Measurements from ENCODE around the gene EEF1B2.
"Not testable (repeated sequence)": the region's sequence is repeated elsewhere in the genome, so short reads cannot be mapped to it uniquely, and the experiment has no call there.

Gene EEF1B2

DNA sequence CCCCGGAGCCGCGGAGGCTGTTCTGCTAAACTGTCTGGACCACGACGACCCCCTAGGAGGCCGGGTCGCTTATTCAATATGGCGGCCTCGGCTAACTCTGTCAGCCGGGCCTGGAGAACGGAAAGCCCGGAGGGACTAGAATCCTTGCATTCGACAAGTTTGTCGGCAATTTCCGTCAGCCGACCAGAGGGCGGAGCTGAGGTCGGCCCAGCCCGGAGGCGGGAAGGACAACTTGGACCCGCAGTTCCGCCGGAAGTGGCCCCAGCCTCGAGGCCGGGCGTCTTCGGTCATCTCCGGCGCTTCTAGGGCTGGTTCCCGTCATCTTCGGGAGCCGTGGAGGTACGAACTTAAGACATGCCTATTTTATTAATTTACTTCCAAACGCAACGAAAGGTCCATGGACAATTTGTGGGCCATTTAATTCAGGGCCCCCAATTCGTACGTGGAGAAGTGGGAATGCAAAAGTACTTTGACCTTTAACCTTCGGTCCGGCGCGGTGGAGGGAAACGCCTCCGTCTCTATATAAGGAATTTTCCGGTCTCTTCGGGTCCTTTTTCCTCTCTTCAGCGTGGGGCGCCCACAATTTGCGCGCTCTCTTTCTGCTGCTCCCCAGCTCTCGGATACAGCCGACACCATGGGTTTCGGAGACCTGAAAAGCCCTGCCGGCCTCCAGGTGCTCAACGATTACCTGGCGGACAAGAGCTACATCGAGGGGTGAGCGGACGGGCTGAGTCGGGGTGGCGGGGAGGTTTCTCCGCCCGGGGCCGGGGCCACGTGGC, at the start of gene EEF1B2, which contains the start of gene NDUFS1:
TSS of gene EEF1B2 (plus strand) at position 550 of the 779 bp plus-strand sequence. CDS start at position 635, 85 bp downstream.
TSS of gene NDUFS1 (minus strand) at position 99 of the 779 bp plus-strand sequence. CDS start 5,766 bp downstream, outside the sequence.
- DNase-seq: peak; percentile 45

DNA sequence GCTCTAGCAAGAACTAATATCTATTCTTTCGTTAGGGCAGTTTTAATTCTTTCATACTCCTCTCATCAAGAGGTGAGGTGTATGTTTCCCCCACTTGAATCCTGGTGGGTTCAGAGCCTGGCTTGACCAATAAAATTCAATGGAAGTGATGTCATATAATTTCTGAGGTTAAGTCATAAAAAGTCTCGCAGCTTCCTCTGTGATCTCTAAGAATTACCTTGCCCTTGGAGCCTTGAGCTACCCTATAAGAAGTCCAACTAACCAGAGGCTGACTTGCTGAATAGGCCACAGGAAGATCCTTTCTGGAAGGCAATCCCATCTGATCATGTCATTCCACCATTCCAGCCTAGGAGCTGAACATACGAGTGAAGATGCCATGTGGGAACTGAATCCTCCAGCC, 47.6 kb upstream of the EEF1B2 start:
- no peak for DNase-seq

DNA sequence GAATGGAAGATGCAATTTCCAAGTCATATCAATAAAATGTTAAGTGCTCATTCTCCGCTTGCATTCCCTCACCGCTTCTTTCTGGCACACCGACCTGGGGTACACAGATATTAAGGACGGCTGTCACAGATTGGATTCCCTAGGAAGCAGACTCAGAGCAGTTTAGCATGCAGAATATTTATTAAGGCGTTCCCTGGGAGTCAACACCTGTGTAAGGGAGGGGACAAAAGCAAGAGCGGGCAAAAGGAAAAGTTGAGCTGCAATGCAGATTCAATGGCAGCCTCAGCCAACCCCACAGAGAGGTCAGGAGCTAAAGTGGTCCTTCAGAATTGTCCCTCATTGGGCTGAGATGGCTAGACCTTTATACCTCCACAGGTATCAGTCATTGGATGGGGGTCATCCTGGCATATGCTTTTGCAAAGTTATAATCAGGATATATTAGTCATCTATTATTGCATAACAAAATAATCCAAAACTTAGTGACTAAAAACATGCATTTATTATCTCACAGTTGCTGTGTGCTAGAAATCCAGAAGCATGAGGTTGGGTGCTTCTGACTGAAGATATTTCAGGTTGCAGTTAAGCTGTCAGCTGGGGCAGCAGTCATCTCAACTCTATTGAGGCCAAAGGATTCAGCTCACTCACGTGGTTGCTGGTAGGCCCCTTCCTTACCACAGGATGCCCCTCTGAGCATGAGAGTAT, 46.7 kb upstream of the EEF1B2 start:
- no peak for DNase-seq

DNA sequence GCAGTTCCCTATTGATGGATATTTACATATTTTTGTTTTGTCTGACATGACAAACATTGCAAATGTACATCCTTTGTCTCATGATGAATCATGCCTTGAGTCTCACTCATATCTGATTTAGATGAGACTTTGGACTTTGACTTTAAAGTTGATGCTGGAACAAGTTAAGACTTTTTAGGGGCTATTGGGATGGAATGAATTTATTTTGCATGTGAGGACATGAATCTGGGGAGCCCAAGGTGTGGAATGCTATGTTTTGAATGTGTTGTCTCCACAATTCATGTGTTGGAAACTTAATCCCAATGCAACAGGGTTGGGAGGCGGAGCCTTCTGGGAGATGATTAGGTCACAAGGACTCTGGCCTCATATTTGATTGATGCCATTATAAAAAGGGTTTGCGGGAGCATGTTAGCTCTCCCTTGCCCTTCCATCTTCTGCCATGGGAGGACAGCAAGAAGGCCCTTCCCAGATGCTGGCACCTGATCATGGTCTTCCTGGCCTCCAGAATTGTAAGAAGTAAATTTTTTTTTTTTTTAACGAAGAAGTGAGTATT, 44.6 kb upstream of the EEF1B2 start:
- DNase-seq: no peak

DNA sequence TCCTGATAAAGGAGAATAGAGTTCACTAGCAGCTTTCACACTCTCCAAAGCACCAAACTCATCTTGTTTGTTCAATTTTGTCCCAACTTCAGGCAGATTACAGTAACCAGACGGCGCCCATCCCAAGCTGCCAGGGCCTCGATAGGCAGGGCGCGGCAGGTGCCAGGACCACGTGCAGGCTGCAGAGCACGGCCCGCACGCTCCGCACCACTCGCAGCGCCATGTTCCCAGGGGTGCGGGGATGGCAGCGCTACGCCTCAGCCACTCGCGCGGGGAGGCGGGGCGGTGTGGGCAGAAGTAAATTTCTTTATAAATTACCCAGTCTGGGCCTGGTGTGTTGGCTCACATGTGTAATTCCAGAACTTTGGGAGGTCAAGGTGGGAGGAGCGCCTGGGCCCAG, 43.4 kb upstream of the EEF1B2 start:
- no peak for DNase-seq

DNA sequence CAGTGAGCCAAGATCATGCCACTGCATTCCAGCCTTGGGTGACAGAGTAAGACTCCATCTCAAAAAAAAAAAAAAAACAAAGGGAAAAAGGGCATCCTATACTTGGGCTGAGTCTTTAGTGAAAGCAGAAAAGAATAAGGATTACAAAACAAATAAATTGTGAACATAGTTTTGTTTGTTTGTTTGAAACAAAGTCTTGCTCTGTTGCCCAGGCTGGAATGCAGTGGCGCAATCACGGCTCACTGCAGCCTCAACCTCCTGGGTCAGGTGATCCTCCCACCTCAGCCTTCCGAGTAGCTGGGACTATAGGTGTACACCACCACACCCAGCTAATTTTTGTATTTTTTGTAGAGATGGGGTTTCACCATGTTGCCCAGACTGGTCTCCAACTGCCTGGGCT, 37.1 kb upstream of the EEF1B2 start:
- not testable (repeated sequence) for DNase-seq

DNA sequence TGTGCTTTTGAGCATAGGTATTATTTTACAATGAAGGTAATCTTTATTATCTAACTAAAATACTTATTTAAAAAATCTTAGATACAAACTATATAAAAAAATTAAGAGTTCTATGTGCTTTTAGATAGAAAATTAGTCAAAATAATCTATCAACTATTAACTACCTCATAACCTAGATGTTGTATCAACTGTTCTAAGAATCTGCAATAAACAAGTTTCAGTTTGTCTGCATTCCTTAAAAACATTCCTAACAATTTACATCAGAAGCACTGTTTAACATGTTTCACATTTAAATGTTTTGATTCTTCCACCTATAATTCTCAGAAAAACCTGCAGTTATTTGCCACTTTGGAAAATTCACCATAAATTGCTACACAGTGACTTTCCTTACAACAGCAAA, 33.8 kb upstream of the EEF1B2 start:
- DNase-seq: no peak

DNA sequence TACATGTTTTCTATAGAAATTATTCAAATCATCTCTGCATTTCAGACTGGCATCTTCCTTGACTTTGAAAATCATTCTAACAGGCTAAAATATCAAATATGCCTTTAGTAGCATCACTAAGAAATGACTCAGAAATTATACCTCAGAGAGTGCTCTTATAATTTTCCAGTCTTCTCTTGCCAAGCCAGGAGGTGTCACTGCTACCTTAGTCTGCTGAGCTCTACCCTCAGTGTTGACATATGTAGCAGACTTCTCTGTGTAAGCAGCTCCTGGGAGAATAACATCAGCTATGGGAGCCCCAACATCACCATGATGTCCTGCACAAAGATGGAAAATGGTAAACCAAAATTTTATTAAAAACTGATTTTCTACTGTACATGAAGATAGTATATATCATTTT, 32.0 kb upstream of the EEF1B2 start:
- DNase-seq: no peak

DNA sequence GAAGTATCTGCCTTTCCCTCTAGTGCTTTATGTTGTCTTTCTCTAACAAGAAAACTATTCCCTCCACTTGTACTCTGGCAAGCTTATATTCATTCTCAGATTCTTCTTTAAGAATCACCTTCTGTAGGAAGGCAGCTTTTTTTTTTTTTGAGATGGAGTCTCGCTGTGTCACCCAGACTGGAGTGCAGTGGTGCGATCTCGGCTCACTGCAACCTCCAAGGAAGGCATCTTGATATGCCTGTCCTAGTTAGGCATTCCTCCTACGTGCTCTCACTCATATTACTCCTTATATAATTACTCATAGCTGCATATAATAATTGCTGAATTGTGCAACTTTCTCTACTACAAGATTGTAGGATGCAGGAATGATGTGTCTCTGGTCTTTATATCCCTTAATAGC, 16.2 kb upstream of the EEF1B2 start:
- no peak for DNase-seq

DNA sequence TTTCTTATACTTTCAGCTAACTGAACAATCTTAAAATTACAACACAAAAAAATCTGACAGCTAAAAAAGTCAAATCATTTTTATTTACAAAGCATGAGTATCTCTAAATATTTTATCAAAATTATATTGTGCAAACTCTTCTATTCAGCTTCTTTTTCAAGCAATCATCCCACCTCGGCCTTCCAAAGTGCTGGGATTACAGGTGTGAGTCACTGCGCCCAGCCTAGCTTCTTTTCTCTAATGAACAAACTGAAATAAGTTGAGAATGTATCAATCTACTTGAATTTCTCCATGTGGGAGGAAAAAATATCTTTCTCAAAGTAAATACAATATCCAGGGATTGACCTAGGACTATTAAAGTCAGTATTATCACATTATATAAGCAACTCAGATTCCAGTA, 15.3 kb upstream of the EEF1B2 start:
- no peak for DNase-seq

DNA sequence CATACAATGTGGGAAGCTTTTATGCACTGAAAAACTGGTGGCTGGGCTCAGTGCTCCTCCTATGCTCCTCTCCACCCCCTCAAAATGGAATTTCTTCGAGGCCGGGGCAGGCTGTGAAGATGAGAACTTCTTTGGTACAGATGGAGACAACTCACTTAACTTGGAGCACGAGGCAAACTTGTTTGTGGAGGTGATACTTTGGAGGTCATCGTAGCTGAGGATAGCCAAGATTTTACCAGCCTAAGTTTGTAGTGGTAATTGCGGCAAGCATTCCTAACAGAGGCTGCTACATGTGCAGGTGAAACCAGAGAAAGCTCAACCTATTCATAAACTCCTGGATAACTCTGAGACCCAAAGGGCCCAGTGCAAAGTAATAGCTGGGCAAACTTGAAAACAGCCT, 14.0 kb upstream of the EEF1B2 start:
- DNase-seq: no peak

DNA sequence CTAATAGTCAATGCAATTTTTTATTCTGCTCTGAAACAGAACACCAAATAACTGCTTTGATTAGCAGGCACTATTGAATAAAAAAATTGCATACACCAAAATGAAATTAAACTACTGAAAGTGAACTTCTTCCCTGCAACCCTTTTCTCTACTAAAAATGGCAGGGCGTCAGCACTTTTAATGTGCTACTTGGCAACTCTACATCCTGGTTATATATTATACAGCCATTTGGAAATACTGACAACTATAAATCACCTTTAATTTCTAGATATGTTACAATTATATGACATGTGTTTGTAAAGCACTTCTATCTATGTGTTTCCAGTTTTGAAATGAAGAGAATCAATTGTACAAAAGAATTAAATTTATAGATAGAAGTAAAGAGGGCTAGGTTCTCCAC, 10.4 kb upstream of the EEF1B2 start:
- no peak for DNase-seq

DNA sequence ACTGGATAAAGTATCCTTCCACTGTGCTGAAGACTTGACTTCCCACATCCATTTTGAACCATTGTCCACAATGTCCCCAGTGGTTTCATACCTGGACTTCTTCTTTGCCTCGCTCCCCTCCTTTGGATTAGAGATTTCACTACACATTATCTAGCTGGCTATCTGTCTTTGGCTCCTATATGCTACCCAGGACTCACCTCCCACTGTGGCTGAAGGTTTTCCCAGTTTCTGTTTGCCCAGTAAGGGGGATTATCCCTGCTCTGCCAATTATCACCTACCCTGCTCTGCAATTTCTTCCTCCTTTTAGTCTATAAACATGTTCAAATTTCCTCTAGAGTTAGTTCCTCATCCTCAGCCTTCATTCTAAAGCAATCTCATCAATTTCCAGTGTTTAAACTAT, 9.5 kb upstream of the EEF1B2 start:
- DNase-seq: no peak

DNA sequence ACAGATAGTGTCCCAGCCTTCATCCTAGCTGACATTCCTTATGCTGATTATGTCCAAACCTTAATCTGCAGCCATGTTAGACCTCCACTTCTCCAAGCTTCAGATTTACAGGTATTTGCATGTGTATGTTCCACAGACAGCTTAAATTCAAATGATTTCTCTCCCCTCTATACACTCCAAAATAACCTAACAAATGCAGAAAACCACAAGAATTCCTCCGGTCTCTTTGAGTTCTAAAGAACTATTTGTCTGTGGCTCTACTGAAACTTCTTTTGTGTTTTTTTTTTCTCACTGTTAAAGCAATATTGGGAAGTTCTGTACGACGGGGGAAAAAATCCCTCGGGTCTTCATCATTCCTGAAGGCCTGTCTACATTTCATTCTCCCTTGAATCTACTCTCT, 9.1 kb upstream of the EEF1B2 start:
- no peak for DNase-seq

DNA sequence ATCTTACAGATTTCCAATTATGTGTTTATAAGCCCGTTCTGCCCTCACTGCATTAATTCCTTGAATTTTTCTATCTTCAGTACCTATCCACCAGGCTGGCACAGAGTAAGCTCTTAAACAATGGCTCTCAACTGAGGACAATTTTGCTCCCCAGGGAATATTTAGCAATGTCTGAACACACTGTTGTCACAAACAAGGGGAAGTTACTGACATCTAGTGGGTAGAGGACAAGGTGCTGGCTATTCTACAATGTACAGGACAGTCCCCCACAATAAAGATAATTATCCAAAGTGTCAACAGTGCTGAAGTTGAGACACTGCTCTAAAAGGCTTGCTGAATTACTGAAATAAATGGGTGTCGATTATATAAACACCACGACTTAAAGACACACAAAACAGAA, 5.5 kb upstream of the EEF1B2 start:
- DNase-seq: no peak

DNA sequence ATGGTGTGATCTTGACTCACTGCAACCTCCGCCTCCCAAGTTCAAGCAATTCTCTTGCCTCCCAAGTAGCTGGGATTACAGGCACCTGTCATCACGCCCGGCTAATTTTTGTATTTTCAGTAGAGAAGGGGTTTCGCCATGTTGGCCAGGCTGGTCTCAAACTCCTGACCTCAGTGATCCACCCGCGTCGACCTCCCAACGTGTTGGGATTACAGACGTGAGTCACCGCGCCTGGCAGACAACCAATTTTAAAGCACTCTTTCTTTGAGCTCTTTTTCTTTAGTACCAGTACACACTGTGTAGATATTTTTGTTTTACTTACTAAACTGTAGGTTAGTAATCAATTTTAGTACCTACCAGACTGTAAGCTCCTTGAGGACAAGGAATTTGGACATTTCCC, 2.7 kb upstream of the EEF1B2 start:
- DNase-seq: not testable (repeated sequence)

DNA sequence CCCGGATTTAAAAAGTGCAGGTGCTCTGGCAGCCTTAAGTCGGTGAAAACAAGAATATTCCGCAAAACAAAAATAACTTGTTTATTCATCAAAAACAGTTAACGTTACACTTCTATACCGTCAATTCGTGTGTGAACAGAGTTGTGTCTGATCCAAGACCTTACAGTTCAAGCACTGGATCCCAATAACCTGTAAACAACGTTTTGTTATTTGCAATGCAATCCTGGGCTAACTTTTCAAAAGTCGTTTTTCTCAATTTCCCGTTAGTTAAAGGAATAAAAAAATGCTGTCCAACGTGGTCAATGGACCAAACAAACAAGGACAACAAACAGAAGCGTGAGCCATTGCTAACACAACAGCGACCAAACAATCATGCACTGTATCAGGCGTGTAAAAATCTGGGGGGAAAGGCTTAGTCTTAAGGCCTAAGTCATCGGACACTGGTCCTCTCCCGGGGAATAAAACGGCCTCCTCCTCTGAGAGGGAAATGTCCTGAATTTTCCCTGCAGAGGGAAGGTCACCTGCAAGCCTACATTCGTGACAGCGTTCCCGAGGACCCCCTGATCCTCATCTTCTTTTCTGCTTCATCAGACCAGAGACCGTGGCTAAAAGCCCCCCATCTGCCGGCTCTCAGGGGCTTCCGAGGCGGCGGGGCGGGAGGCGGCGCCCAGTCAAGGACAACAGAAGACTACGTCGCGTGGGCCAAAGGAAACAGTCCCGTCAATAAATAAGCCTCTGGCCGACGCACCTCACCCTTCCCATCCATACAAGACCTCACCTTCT, 941 bp upstream of the EEF1B2 start:
- DNase-seq: no peak

DNA sequence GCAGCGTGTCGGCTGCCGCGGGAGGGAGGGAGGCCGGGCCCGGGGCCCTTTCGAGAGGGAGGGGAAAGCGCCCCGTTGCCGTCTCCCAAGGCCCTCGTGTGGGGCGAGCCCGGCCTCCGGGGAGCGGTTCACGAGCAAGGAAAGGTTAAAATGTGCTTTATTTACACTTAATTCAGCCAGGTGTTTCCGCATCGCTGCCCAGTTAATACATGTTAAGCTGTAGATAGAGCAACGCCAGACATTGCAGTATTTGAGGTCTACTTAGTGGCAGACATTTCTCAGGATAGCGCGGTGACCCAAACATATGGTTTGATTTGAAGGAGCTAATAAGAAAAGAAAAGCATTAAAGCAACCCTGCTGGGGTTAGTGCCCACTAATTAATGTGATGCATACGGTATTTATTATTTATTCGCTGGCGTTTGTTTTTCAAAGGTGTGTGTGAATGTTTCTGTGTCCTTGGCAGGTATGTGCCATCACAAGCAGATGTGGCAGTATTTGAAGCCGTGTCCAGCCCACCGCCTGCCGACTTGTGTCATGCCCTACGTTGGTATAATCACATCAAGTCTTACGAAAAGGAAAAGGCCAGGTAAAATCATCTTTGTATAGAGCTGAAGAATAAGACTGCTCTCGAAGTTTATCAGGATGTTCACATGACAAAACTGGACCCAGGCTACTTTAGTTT, 571 bp downstream of the EEF1B2 start:
- no peak for DNase-seq

DNA sequence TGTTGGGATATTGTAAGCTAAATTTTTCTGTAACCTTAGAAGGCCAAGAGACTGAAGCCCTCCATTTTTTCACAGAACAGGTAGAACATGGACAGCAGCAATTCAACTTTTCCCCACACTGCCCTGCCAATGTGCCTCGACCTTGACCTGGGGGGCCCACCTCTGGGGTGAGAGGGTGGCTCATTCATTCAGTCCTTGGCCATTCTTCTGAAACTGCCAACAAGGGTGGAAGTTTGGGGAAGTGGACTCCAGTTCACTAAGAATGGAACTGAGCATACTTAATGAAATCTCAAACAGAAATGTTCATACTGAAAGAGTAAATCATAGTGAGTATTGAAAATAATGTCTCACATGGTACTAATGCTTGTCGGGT, 1.1 kb downstream of the EEF1B2 start:
- no peak for DNase-seq

DNA sequence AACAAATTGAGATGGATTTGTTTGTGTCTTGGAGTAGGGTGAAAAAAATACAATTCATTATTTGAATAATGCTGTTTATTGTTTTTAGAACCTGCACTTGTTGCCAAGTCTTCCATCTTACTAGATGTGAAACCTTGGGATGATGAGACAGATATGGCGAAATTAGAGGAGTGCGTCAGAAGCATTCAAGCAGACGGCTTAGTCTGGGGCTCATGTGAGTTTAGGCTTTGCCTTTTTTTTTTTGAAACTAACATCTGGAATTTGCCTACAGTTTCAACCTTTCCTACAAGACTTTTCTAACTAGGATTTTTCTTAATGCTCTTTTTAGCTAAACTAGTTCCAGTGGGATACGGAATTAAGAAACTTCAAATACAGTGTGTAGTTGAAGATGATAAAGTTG, 2.7 kb downstream of the EEF1B2 start:
- not testable (repeated sequence) for DNase-seq

DNA sequence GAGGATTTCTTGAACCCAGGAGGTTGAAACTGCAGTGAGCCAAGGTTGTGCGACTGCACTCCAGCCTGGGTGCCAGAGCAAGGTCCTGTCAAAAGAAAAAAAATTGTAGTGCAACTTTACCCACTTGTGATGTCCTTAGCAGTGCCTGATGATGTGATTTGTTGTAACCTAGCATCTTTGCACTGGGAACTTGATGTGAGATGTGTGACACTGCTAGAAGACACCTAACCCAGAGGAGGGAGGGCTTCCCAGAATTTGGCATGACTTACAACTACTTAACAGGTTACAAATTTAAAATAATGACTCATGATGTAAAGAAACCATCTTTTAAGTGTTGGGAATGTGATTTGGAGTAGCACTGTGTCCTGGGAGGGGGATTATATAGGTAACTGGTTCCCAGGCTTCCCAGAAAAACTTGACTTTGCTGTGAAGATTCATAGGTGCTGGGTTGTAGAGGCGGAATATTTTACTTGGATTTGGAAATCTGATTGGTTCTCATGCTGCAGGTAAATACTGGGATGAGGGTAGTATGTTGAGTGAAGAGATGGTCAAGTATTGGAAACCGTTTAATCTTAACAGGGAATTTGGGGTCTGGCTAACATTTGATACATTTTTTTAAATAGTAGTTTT, 3.7 kb downstream of the EEF1B2 start:
- no peak for DNase-seq

DNA sequence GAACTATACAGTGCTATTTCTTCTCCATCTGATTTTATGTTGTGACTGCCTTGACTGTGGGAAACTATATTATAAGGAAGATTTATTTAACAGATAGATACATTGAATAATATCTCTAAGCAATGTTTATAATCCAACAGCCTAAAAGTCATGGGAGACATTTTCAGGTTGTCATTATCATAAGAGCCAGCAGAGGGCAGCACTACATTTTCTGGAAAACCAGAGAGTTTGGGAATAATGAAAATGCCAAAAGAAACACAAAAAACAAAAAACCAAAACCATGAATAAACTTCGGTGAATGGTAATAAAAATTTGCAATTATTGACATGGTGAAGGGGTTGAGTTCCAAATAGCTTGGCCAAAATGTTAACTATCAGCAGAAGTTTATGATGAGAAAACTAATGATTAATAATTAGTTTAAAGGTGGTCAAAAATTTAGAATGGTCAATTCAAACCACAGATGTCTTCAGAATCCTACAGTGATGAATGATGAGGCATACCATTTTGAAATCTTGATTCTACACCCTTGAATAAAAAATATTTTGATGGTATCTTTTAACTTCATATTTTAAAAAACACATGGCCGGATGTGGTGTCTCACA, 4.7 kb downstream of the EEF1B2 start:
- no peak for DNase-seq
